DND-41 (cell line): ENCODE results near the gene CEACAM21.

Experiments used
- CTCF ChIP-seq: IDR thresholded peaks from 2 replicates; pipeline ENCODE4 v1.5.1; 2012; ENCODE audit warnings: borderline replicate concordance, low read length, moderate library complexity, mild to moderate bottlenecking; ENCODE audit not compliant: poor library complexity, severe bottlenecking; ENCODE audit errors: extremely low read depth
- EZH2 ChIP-seq: IDR thresholded peaks from 3 replicates; pipeline ENCODE4 v1.6.1; 2012; ENCODE audit warnings: borderline replicate concordance, low read depth, mild to moderate bottlenecking, moderate library complexity, low read length, inconsistent platforms; ENCODE audit not compliant: severe bottlenecking

- no peak for TF ChIP-seq CTCF
- no peak for TF ChIP-seq EZH2
These were observed 47.4 kb downstream of the CEACAM21 start for GRCh38 chr19:41623360-41623759.
